NCI-H1105 treated with DMSO at 0.1 percent for 48 hours (cell line): ENCODE data around the gene ACER3.
"Not testable (repeated sequence)": the region's sequence is repeated elsewhere in the genome, so short reads cannot be mapped to it uniquely, and the experiment has no call there.

Experiments
- DNase-seq: peaks from one replicate; lab custom pipeline; 2025; lab: John Stamatoyannopoulos, UW

The ACER3 gene

GRCh38 chr11:76995081-76995576 is 134.4 kb downstream of the ACER3 start:
- no peak for DNase-seq

- DNase-seq, result no peak
These were observed 136.8 kb downstream of the ACER3 start for GRCh38 chr11:76997512-76997911.

GRCh38 chr11:76999597-76999996 is 138.9 kb downstream of the ACER3 start:
- DNase-seq, result no peak

- no peak for DNase-seq
These were observed 140.9 kb downstream of the ACER3 start for GRCh38 chr11:77001613-77002012.

- DNase-seq, result no peak
These were observed 142.1 kb downstream of the ACER3 start for GRCh38 chr11:77002776-77003175.

DNA sequence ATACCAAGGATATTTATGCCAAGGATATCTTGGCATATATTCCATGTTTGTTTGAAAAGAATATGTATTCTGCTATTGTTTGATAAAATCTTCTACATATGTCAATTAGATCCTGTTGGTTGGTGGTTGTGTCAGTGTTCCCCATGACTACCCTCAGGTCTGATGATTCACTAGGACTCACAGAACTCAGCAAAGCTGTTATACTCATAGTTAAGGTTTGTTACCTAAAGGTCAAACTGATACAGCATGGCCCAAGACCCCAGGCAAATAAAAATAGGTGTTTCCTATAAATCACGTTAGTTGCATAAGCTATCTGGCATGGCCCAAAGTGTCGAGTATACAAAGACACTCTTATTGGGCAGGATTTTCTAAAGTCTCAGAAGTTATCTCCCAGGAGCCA is 143.2 kb downstream of the ACER3 start:
- no peak for DNase-seq

DNA sequence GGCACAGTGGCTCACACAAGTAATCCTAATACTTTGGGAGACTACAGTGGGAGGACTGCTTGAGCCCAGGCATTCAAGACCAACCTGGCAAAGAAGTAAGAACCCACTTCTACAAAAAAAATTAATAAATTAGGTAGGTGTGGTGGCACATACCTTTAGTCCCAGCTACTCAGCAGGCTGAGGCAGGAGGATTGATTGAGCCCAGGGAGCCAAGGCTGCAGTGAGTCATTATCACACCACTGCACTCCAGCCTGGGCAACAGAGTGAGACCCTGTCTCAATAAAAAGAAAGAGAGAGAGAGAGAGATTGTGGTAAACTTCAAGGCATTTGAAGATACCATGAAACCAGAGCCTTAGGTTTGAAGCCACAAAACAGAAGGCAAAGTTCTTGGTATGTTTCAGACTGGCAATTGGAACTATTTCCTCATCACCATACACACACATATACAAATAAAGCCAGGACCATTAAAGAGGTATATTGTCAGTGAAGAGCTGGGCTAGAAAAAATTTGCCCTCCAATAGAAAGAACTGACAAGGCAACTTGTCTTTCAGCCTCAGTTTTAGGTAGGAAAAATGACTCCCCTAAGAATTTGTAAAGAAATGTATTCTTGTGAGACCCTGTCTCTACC is 148.9 kb downstream of the ACER3 start:
- DNase-seq, result no peak

DNA sequence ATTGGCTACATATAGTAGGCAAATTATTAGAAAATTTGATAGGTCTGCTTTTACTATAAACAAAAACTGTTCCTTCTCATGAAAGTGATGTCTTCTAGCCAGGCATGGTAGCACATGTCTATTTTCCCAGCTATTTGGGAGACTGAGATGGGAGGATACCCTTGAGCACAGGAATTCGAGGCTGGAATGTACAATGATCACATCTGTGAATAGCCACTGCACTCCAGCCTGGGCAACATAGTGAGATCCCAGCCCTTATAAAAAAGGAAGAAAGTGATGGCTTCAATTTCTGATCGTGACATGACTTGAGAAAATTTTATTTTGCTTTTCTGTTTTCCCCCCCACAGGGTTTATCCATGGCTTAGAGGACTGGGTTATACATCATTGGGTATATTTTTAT is 154.0 kb downstream of the ACER3 start:
- DNase-seq, result no peak

- DNase-seq, result not testable (repeated sequence)
These were observed 157.7 kb downstream of the ACER3 start for GRCh38 chr11:77018396-77018924.

GRCh38 chr11:77019976-77020595 is 159.4 kb downstream of the ACER3 start:
- no peak for DNase-seq

- no peak for DNase-seq
These were observed 160.0 kb downstream of the ACER3 start for GRCh38 chr11:77020734-77021133.

GRCh38 chr11:77024745-77025144 is 164.0 kb downstream of the ACER3 start:
- no peak for DNase-seq

GRCh38 chr11:77026221-77026620 is 165.5 kb downstream of the ACER3 start:
- DNase-seq, result no peak

DNA sequence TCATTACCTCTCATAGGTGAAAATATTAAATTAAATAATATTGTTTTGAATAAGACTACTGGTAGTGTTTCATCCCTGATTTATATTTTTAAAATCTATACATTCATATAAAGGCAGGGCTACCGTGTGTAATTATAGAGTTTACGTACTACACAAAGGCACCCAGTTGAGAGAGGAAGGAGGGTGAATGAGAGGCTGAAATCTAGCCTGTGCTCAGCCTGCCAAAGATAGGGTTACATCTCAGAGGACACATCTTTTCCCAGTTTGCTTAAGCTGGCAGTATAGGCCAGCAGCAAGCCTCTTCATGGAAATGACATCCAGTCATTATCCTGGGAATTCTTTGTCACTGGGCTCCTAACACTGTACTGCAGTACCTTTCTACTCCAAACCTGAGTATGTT is 166.0 kb downstream of the ACER3 start:
- DNase-seq, result no peak

DNA sequence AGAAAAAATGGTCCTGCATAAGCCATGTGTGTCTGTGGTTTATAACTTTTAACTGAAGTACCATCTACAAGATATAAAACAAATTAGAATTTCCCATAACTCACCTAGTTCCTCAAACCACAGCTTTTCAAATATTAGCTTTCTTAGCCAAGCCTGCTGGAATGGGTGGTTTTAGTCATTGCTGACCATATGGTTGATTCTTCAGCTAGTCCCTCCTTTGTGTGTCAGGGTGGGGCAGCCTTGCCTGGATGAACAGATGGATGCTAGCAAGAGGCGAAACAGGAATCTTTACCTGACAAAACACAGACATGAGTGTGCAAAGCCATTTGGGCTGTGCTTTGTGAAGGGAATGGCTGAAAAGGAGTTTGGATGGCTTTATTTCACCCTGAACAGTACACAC is 166.6 kb downstream of the ACER3 start:
- DNase-seq, result no peak

GRCh38 chr11:77029829-77030228 is 169.1 kb downstream of the ACER3 start:
- DNase-seq, result no peak

- DNase-seq, result no peak
These were observed 170.2 kb downstream of the ACER3 start for GRCh38 chr11:77030834-77031414.

DNA sequence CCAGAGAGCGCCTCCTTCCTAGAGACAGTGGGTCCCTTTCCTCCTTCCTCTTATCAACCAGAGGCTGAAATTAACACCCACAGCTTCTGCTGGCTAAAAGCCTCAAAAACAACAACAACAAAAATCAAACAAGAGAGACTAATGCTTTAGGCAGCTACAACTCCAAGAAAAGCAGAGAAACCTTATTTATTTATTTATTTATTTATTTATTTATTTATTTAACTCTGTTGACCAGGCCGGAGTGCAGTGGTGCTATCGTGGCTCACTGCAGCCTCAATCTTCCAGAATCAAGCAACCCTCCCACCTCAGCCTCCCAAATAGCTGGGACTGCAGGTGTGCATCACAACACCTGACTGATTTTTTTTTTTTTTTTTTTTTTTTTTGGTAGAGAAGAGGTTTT is 170.9 kb downstream of the ACER3 start:
- DNase-seq, result no peak

- DNase-seq, result no peak
These were observed 174.3 kb downstream of the ACER3 start for GRCh38 chr11:77035039-77035438.

DNA sequence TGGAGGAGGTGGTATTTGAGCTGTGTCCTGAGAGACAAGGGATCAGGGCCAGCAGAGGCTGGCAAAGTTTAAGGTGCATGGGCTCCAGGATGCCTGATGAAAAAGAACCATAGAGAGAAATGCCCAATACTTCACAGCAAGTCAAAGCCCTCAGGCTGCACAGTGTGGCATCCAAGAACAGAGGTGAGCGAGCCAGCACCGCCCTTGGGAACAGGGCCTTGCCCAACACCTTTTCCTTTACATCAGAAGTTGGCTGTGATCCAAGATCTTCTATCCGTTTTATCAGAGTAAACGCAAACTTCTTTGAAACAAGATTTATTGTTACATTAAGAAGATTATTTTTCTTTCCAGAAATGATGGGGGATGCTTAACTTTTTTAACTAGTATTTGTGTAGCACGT is 174.9 kb downstream of the ACER3 start:
- DNase-seq, result peak; percentile 2

DNA sequence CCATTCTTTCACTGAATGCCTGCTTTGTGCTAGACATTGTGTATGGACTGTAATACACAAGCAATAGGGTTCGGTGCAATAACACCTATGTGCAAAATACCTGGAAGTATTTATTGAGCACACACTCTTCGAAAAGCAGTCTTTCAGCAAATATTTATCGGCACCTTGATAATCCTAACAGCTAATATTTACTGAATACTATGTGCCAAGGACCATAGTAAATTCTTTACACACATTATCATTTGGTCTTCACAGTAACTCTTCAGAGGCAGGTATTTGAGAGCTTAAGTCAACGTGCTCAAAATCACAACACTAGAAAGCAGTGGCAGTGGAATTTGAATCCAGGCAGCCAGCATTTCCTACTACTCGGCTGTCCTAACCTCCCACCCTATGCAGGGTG is 175.7 kb downstream of the ACER3 start:
- DNase-seq, result no peak

DNA sequence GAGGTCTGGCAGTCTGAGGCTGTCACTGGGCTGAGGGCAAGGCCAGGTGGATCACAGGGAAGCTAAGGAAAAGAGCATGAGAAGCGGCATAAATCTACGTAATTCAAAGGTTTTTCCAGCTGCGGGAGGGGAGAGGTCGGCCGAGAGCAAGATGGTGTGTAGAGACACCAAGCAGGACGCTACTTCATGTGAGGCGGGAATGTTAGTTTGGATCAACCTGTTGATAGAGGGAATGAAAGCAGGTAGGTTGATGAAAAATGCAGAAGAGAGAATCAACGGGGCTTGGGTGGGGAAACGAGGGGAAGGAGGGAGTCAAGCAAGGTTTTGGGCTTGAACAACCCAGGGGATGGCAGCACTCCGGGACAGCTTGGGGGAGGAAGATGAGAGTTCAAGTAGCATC is 176.3 kb downstream of the ACER3 start:
- no peak for DNase-seq
